ENCODE measurements around the gene DAPK1.

Gene DAPK1

DNA sequence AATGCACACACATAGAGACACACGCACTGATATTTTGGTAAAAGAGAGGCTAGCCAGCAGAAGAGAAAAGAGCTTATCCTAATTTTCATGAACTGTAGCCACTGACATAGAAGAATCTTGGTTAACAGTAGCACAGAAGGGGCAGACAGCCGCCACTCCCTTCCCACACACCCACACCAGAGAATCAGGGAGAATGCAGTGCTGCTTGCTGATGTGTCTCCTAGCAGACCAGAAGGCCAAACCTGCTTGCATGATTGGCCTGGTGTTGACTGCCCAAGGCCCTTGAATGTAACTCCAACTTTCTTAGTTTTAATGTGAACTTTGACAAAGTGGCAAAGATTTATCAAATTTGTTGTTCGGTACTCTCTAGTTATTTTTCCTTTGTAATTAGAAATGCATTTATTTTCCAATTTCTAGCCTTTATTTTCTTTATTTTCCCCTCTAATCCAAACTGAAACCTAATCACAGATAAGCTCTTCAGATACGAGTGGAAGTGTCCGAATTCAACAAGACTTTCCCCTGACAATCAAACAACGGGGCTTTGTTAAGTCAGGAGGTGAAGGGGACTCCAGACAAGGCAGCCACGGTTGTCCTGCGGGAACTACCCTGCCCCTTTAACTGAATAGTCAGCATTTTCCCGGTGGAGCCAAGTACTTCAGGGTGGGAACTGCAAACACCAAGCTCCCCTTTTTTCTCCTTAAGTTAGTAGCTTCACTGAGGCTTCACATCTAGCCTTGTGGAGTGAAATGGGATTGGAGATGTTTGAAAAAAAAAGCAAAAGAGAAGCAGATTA lies 146.3 kb downstream of the DAPK1 start:
- DNase-seq (ENCODE audit: low spot score): no peak

DNA sequence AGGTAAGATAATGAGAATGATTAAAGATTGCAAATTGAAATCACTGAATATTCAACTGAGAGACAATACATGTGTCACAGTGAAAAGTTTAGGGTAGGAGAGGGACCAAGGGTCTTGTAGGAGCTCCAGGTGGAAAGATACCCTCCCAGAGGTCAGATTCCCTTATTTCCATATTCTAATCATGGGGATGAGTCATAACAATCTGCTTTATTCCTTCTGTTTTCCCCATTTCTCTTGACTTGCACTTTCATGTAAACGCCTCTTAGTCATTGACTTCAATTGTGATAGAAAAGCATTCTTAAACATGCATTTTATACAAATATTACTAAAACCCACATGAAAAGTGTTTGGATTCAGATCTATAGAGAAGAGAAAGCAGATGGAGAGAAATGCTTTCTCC lies 147.0 kb downstream of the DAPK1 start:
- DNase-seq (ENCODE audit: low spot score): no peak

DNA sequence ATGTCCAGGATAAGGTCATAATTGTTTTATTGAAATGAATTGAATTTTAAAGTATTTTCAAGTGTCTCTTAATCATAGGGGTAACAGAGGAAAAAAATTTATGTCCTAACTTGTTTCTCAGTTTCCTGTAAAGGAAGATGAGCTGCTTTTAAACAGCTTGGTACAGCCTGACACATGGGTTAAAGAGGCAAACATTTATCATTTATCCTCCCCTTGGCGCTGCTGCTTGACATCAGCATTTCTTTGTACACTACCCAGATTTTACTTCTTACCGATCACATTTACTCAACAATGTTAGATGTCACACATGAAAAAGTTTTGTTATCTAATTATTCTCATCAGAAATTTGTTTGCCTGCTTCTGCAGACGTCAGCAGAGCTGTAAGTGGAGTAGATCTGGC lies 148.9 kb downstream of the DAPK1 start:
- DNase-seq (ENCODE audit: low spot score): no peak

DNA sequence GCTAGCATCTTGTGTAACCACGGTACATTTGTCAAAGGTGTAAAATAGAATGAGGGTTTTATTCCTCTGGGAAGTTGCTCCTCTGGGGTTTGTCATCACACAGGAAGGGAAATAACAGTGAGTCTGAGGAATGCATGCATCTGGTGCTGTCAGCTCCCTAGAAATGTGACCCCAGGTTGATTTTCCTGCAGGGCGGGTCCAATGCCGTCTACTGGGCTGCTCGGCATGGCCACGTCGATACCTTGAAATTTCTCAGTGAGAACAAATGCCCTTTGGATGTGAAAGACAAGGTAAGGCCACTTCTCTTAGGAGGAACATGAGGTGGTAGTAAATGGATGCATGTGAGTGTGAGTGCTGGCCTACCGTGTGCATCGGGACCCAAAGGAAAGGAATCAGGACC lies 149.4 kb downstream of the DAPK1 start:
- no peak for DNase-seq (ENCODE audit: low spot score)

DNA sequence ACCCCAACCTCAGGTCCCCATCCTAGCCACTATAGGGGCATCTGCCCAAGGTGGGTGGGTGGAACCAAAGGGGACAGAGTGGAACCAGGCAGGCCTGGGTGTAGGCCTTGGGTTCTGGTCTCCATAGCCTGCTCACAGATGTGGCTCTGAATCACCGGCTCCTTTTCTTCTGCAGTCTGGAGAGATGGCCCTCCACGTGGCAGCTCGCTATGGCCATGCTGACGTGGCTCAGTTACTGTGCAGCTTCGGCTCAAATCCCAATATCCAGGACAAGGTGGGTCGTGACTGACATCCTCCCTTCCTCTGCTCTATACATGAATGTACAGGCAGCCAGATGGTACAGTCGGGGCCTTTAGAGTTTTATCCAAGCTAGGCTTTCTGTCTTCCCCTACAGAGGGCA lies 150.9 kb downstream of the DAPK1 start:
- DNase-seq (ENCODE audit: low spot score): no peak

DNA sequence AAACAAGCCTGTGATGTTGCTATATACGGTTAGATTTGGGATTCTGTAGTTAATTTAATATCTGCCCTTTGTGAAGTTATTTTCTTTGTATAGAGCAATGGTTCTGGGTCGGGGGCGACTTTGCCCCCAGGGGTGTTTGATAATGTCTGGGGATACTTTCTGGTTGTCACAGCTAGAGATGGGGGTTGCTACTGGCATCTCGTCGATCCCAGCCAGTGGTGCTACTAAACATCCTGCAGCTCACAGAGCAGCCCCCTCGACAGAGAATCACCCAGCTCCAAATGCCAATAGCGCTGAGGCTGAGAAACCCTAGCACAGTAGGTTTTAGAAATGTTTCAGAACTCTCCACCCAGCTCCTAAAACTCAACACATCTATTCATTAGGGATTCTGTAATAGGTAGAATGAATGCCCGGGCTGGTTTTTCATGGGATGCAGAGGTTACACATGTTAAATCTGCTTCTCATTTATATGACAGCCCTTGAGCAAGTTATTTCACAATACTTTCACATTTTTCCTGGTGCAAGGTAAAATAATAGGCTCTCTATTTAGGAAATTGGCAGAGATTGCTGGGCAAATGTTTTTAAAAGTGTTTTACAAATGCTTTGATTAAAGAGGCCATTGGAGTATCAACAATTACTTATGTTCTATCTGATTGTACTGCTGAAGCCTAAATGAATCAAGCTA lies 153.1 kb downstream of the DAPK1 start:
- DNase-seq (ENCODE audit: low spot score): no peak

DNA sequence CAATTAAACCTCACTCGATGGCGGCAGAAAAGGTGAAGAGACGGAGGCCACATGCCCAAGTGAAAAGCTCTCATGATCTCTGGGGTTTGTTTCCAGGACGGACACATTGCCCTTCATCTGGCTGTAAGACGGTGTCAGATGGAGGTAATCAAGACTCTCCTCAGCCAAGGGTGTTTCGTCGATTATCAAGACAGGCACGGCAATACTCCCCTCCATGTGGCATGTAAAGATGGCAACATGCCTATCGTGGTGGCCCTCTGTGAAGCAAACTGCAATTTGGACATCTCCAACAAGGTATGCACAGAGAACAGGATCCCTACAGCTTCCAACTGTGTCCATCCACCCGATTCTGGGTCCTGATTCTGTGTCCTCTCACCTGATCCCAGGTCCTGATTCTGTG lies 153.8 kb downstream of the DAPK1 start:
- no peak for DNase-seq (ENCODE audit: low spot score)

DNA sequence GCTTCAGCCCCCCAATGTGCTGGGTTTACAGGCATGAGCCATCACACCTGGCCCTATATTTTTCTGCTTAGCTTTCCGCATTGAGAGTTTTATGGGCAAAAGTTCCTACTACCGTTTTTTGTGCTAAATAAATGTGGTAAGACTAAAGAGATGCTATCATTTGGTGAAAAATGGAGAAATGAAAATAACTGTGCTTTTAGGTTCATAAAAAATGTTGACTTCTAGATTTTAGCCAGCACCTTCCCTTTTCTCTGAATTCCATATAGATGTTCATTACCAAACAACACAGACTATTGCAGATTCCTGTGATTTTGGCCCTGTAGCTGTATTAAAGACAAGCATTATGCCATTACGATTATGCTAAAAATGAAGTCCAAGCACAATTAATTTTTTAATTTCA lies 156.3 kb downstream of the DAPK1 start:
- DNase-seq (ENCODE audit: low spot score): no peak

DNA sequence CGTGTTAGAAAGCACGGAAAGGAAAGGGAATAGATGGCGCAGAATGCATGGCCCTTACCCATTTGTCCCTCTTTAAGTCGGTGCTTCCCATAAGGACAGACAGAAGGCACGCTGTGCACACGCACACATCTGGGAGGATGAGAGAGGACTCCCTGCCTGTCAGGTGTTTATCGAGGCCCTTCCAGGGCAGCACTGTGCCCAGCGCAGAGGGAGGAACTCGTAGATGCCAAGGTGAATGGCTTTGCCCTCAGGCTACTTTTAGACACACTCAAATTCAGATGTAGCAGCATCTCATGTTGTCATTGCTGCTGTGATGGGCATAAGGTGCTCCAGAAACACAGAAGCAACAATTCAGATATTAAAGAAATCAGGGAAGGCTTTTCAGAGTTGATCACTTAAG lies 158.1 kb downstream of the DAPK1 start:
- DNase-seq (ENCODE audit: low spot score): no peak

DNA sequence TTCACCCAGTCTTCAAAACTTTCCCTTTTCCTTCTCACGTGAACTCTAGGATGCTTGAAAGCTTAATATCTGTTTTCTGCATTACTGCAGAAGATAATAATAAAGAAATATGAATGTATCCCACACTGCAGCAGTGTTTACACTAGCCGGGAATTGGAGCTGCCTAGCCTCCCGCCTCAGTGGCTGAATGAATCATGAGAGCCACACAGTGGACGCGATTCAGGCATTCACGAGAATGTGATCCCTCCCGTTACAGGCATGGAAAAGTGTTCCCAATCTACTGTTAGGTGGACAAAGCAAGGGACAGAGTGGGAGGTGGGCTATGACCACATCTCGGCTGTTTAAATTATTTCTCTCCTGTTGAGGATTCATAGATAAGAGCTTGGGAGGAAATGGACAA lies 158.8 kb downstream of the DAPK1 start:
- no peak for DNase-seq (ENCODE audit: low spot score)

DNA sequence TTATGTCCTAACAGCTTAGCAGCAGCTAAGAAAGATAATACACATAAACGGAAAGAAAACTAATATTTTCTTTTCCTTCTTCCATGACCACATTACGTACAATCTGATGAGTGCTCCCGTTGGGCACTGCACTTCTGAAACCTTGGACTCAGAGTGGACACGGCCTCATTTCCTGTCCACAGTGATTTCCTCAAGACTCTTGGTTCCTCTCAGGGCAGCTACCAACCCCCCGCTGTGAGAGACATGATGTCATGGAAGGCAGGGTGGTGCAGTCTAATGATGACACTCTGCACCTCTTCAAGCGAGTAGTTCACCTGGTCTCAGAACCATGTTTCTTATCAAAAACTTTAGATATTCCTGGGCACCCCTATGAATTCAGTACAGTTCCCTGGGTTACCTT lies 159.5 kb downstream of the DAPK1 start:
- no peak for DNase-seq (ENCODE audit: low spot score)

DNA sequence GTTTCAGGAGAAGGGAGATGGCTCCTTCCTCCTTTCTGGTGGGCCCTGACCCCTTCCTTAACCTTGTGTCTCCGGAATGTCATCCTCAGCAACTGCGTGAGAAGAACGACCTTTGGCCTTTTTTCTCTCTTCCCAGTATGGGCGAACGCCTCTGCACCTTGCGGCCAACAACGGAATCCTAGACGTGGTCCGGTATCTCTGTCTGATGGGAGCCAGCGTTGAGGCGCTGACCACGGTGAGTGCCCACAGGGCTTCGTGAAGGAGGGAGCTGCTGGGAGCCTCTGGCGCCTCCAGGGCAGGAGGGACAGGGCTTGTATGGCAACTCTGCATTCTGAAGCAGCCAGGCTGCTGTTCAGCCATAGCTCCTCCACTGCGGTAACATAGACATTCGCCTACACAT lies 160.2 kb downstream of the DAPK1 start:
- no peak for DNase-seq (ENCODE audit: low spot score)

DNA sequence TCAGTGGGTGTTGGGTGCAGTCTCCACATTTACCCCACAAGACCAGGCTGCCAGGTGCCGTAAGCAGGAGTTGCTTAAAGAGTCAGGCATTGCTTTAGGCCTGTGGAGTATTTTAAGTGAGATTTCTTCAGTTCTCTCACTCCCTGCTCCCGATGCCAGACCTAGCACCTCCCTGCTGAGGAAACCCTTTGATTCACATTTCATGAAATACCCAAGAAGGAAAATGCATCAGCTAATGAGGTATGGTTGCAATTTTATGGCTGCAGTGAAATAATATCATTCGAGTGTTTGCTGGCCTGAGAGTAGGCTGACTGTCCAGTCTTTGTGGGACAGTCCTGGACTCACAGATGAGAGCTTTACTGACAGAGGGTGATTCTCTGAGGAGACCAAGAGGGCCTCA lies 160.8 kb downstream of the DAPK1 start:
- no peak for DNase-seq (ENCODE audit: low spot score)

DNA sequence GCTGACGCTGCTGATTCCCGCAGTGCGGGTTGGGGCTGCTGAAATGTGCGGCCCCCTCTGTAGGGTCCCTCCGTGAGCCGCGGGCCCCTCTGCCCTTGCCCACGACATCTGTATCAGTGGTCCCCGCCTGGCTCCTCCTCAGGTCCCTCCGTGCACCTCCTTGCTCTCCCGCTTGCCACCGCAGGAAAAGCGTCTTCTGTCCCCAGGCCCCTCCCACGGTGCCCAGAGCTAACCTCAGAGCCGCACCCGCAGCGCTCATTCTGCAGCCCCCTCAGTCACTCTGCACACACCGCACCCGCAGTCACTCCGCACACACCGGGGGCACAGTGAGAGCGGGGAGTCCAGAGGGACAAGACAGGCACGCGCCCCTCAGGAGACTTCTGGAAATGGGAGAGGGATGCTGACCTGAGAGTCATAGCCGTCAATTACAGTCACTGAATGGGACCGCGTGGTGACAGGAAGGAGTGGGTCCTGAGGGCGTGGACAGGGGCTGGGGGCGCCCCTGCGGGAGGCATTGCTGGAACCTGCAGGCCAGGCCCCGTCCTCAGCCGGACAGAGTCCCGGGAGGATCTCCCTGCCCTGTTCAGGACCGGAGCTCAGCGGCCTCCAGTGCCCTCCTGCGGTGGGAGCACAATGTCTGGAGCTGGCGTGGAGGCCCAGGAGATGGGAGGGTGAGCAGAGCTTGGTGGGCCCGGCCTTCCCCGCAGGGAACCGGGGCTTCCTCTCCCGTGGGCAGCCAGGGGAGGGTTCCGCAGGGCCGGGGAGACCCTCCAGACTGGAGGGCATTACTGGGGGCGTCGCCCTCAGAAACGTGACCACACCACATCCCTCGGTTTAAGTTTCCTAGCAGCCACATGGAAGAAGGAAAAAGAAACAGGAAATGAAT lies 162.1 kb downstream of the DAPK1 start:
- DNase-seq (ENCODE audit: low spot score): no peak

DNA sequence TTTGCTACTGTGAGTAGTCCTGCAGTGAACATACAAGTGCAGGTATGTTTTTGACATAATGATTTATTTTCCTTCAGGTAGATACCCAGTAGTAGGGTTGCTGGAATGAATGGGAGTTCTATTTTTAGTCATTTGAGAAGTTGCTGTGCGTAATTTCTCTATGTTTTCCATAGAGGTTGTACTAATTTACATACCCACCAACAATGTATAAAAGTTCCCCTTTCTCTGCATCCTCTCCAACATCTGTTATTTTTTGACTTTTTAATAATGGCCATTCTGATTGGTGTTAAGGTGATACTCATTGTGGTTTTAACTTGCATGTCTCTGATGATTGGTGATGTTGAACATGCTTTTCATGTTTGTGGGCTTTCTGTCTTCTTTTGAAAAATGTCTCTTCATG lies 163.6 kb downstream of the DAPK1 start:
- DNase-seq (ENCODE audit: low spot score): no peak

DNA sequence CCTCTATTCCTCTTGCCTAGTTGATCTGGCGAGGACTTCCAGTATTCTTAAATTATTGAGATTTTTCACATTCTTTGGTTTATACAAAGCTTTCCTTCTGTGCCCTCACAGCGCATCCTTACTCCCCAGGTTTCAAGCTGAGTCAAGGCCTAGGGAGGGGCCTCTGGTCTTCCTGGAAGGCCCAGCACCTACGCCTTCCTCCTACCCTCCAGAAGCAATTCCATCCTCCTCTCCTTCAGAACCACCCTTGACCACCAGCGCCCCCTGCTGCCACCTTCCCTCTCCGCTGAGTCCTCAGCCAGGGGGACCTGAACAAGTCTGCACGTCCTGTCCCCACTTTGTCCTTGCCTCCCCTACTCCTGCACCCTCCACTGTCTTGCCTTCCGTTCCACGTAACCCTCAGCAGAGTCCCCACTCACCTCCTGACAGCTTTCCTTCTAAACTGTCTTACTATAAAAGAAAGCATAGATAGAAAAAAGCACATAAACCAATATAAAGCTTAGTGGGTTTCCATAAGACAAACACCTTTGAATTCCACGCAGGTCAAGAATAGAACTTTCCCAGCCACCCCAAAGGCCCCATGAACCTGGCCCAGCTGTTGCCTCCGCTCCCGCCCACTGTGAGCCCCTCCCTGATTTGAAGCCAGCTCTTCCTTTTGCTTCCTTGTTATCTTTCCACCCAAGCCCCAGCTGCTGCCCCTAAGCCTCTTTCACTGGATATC lies 165.3 kb downstream of the DAPK1 start:
- DNase-seq (ENCODE audit: low spot score): peak; percentile 28

DNA sequence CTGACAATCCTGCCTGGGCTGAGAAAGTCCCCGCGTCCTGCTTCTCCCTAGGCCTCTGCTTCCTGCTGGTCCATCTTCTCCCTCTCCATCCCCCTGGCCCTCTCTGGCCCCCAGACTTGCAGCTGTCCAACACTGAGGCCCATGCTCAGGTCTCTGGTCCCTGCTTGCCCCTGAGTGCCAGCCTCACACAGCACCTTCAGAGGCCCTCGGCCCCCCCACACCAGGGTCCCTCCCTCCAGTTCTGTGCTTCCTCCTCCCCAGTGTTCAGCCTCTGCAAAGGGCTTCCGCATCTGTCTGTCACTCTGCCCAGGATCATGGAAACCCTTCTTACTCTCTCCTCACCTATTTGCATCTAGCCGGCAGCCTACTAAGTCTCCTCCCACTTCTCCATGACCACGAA lies 165.9 kb downstream of the DAPK1 start:
- no peak for DNase-seq (ENCODE audit: low spot score)

DNA sequence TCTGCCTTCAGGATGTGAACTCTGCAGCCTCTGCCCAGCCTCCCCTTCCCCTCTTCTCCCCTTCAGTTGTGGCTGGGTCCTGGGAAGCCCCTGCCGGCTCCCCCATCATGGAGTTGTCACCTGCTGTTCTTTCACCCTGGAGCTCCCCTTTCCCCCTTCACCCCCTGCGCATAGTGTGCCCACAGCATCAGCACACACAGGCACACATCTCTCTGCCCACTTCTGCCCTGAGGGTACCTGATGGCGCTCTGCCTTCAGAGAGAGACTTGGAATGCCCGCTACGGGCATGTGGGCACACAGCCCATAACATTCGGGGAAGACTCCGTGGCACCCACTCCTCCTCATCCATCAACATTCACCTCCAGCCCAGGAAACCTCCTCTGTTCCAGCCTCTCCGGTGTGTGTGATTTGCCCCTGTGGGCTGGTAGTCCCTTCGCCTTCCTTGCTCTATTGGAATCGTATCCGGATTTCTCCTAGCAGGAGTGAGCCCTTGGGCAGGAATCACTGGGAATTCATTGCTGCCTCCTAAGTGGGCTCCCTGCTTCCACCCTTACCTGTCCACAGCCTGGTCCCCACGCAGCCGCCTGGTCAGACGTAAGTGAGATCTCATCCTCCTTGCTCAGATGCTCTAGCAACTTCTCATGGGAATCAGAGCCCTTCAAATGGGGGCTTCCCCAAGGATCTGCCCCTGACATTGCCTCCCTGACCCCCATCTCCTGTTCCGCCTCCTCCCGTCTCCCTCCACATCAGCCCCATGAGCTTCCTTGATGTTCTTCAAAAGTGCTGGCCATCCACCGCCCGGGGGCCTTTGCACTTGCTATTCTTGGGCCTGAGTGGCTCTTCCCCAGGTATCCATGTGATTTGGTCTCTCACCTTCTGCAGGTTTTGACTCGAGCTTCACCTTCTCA lies 166.7 kb downstream of the DAPK1 start:
- DNase-seq (ENCODE audit: low spot score): no peak

DNA sequence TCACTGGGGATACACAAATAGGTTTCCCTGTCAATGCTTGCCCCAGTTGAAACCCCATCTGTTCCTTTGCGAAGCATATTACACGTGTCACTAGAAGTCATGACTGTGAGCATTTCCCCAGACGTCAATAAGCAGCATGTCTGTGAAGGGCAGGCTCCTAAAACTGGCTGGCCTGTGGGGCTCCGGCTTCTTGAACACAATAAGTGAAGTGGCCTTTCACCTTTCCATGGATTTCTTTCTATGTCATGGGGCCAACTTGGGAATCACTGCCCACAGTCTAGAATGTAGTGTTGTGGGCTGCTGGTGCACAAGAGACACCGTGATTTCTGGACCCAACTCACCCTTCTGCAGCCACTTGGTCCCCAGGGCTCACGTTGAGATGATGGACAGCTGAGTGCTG lies 167.8 kb downstream of the DAPK1 start:
- DNase-seq (ENCODE audit: low spot score): no peak

DNA sequence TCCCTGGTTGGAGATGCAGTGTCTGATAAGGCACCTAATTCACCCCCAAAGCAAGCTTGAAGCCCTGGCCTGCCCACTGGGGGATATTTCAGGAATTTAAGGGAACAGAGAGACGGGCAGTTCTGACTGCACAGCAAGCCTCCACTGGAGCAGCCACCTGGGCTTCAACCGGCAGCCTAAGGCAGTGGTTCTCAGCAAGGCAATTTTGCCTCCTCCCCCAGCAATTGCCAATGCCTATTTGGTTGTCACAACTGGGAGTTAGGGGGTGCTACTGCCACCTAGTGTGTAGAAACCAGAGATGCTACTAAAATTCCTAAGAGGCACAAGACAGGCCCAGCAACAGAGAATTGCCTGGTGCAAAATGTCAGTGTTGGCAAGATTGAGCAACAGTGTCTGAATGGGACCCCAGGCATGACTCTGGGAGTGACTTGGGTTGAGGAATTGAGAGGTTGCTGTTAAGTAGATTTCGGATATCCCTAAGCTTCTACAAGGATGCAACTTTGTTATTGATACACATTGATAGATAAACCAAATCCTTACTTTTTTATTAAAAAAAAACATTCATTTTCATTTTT lies 169.6 kb downstream of the DAPK1 start:
- peak; percentile 16 for DNase-seq (ENCODE audit: low spot score)

DNA sequence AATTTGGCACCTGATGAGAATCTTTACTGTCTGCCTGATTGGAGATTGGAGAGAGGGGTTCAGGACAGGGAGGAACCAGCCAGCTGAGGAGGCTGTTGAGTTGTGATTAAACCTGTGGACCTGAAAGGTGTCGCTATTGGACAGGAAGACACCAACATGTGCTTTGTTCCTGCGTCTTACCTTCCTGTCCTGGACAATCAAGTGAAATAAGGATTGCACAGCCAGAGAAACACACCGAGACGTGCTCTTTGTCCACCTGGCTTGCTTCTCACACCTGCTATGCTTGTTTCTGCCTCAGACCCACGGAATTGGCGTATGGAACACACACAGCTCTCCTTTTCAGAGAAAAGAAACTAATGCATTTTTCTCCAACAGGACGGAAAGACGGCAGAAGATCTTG lies 170.6 kb downstream of the DAPK1 start:
- no peak for DNase-seq (ENCODE audit: low spot score)

Data from LoVo (cell line).